SK-N-SH treated with all-trans-retinoic acid at 6 μM for 48 hours (cell line): ENCODE measurements around the gene SNAPC2.

Experiments used
- ATAC-seq: fragments of 200-7000 bp; cut with Tn5 transposase; 3 replicates; pipeline ENCODE4 v1.9.1; 2020; ENCODE audit warnings: mild to moderate bottlenecking, moderate library complexity
- BACH2 ChIP-seq: fragments of 250-450 bp; sonication (Bioruptor Pico); IDR thresholded peaks from 2 replicates; pipeline ENCODE4 v1.9.0; 2021; ENCODE audit warnings: mild to moderate bottlenecking, borderline replicate concordance
- CSDC2 ChIP-seq: fragments of 250-450 bp; sonication (Bioruptor Pico); IDR thresholded peaks from 2 replicates; pipeline ENCODE4 v1.5.0; 2020; ENCODE audit warnings: mild to moderate bottlenecking, moderate library complexity
- CSRNP3 ChIP-seq: fragments of 250-450 bp; sonication (Bioruptor Pico); IDR thresholded peaks from 2 replicates; pipeline ENCODE4 v1.5.1; 2021; ENCODE audit warnings: mild to moderate bottlenecking, moderate library complexity
- ESRRG ChIP-seq: fragments of 250-450 bp; sonication (Bioruptor Pico); IDR thresholded peaks from 2 replicates; pipeline ENCODE4 v1.6.1; 2021; ENCODE audit warnings: mild to moderate bottlenecking
- PATZ1 ChIP-seq: fragments of 250-450 bp; sonication (Bioruptor Pico); IDR thresholded peaks from 2 replicates; pipeline ENCODE4 v1.8.0; 2020; ENCODE audit warnings: mild to moderate bottlenecking, moderate library complexity, borderline replicate concordance
- POU6F1 ChIP-seq: fragments of 250-450 bp; sonication (Bioruptor Pico); IDR thresholded peaks from 2 replicates; pipeline ENCODE4 v1.8.0; 2021; ENCODE audit warnings: low read depth, mild to moderate bottlenecking, moderate library complexity, borderline replicate concordance
- PPARA ChIP-seq: fragments of 250-450 bp; sonication (Bioruptor Pico); IDR thresholded peaks from 2 replicates; pipeline ENCODE4 v1.5.0; 2020; ENCODE audit warnings: mild to moderate bottlenecking, borderline replicate concordance
- RARB ChIP-seq: fragments of 250-450 bp; sonication (Bioruptor Pico); IDR thresholded peaks from 2 replicates; pipeline ENCODE4 v1.8.0; 2021; ENCODE audit warnings: mild to moderate bottlenecking, moderate library complexity
- TCF4 ChIP-seq: fragments of 250-450 bp; sonication (Bioruptor Pico); IDR thresholded peaks from 2 replicates; pipeline ENCODE4 v1.8.0; 2021; ENCODE audit warnings: mild to moderate bottlenecking, moderate library complexity, borderline replicate concordance
- TOX ChIP-seq: fragments of 250-450 bp; sonication (Bioruptor Pico); IDR thresholded peaks from 2 replicates; pipeline ENCODE4 v1.8.0; 2021; ENCODE audit warnings: mild to moderate bottlenecking, moderate library complexity, borderline replicate concordance
- TSHZ2 ChIP-seq: fragments of 250-450 bp; sonication (Bioruptor Pico); IDR thresholded peaks from 2 replicates; pipeline ENCODE4 v1.5.0; 2020; ENCODE audit warnings: mild to moderate bottlenecking, moderate library complexity
- ZC3H10 ChIP-seq: fragments of 250-450 bp; sonication (Bioruptor Pico); IDR thresholded peaks from 2 replicates; pipeline ENCODE4 v1.5.1; 2021; ENCODE audit warnings: mild to moderate bottlenecking, moderate library complexity
- ZFP3 ChIP-seq: fragments of 250-450 bp; sonication (Bioruptor Pico); IDR thresholded peaks from 2 replicates; pipeline ENCODE4 v1.5.0; 2020; ENCODE audit warnings: mild to moderate bottlenecking, moderate library complexity
- ZFP30 ChIP-seq: fragments of 450-650 bp; formaldehyde crosslinking; IDR thresholded peaks from 2 replicates; pipeline ENCODE4 v1.5.0; 2022; ENCODE audit warnings: mild to moderate bottlenecking, moderate library complexity
- ZNF8 ChIP-seq: fragments of 450-650 bp; formaldehyde crosslinking; IDR thresholded peaks from 2 replicates; pipeline ENCODE4 v1.5.0; 2020; ENCODE audit warnings: mild to moderate bottlenecking, moderate library complexity
- TF ChIP-seq, protein P1 (sequence below): fragments of 250-450 bp; sonication (Bioruptor Pico); IDR thresholded peaks from 2 replicates; pipeline ENCODE4 v1.5.1; 2020; ENCODE audit warnings: low read depth, mild to moderate bottlenecking, moderate library complexity

The SNAPC2 gene

GRCh38 chr19:7888826-7889217, 31.3 kb upstream of the SNAPC2 start (continued):
- TF ChIP-seq, protein P1, sequence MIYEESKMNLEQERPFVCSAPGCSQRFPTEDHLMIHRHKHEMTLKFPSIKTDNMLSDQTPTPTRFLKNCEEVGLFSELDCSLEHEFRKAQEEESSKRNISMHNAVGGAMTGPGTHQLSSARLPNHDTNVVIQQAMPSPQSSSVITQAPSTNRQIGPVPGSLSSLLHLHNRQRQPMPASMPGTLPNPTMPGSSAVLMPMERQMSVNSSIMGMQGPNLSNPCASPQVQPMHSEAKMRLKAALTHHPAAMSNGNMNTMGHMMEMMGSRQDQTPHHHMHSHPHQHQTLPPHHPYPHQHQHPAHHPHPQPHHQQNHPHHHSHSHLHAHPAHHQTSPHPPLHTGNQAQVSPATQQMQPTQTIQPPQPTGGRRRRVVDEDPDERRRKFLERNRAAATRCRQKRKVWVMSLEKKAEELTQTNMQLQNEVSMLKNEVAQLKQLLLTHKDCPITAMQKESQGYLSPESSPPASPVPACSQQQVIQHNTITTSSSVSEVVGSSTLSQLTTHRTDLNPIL (CRISPR knock-in tag): no peak
- no peak for TF ChIP-seq PPARA (CRISPR knock-in tag)
- TF ChIP-seq ZFP3 (CRISPR knock-in tag): no peak
- TF ChIP-seq ESRRG: no peak
- no peak for TF ChIP-seq TCF4 (CRISPR knock-in tag)
- TF ChIP-seq ZC3H10: no peak
- no peak for TF ChIP-seq ZNF8
- TF ChIP-seq RARB (CRISPR knock-in tag): no peak

DNA sequence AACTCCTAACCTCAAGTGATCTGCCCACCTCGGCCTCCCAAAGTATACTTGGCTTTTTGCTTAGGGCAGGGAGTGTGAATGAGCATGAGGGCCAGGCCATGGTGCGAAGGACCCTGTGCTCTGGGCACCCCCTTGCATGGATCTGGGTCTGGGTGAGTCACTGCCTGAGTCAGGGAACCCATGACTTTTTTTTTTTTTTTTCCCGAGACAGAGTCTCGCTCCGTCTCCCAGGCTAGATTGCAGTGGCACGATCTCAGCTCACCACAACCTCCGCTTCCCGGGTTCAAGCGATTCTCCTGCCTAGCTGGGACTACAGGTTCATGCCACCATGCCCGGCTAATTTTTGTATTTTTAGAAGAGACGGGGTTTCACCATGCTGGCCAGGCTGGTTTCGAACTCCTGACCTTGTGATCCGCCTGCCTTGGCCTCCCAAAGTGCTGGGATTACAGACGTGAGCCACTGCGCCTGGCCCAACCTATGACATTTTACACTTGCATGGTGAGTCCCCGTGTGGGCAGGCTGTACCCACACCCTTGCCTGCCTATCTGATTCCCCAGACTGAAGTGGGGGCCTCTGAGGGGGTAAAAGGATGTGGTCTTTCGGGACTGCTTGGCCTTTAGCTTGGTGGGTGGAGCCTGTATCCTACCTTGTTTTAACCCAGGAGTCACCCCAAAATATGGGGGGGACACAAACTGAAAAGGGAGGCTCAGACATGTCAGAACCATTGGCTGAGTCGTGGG, 26.6 kb upstream of the SNAPC2 start:
- ATAC-seq: peak; percentile 48; the same call in 2 of the 3 replicates

DNA sequence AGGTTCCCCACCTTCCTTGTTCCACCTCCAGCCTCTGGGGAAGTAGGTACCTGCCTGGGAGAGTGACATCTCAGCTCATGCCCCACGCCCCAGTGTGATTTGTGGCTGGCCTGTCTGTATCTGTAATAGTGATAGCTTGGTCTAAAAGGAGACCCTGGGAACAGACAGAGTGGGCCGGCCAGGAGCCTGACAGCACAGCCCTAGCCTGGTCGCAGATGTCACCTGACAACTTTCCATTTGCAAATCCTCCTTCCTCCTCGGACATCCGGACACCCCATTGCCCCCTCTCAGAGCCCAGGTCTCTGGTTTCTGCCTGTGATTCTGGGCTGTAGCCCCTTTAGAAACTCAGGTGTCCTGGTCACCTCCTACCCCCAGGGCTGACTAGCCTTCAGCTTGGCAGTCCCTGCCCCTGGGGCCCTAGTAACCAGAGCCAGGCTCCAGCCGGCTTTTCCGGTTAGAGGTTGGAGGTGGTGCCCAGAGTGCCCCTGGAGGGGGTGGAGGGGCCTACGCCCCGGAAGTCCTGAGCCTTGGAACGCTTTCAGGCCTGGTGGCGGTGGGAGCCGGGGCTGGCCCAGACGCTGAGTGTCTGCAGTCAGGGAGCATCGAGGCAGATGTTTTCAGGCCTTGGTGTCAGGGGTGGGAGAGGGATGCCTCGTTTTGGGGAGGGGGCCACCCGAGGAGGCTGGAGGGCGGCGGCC, 25.4 kb upstream of the SNAPC2 start:
- no peak for ATAC-seq

GRCh38 chr19:7895565-7895964, 24.6 kb upstream of the SNAPC2 start:
- ATAC-seq: no peak
- TF ChIP-seq ZNF8 (no peak), CSRNP3 (CRISPR knock-in tag) (no peak), BACH2 (CRISPR knock-in tag) (no peak), CSDC2 (CRISPR knock-in tag) (no peak), PATZ1 (CRISPR knock-in tag) (no peak), POU6F1 (CRISPR knock-in tag) (no peak)

More for the DNA sequence above, 25.4 kb upstream of the SNAPC2 start:
- TF ChIP-seq TOX (CRISPR knock-in tag): no peak
- no peak for TF ChIP-seq ZFP30 (CRISPR knock-in tag)
- no peak for TF ChIP-seq CSRNP3 (CRISPR knock-in tag)
- no peak for TF ChIP-seq PPARA (CRISPR knock-in tag)
- TF ChIP-seq TSHZ2 (CRISPR knock-in tag): no peak
